GM23338 (cell line): ENCODE results near the gene NFS1.
"Not testable (repeated sequence)": the region's sequence is repeated elsewhere in the genome, so short reads cannot be mapped to it uniquely, and the experiment has no call there.

Experiments
- CREB1 ChIP-seq: fragments of 250-450 bp; sonication (Bioruptor Pico); IDR thresholded peaks from 2 replicates; pipeline ENCODE4 v1.5.0; 2020; ENCODE audit warnings: low read depth, mild to moderate bottlenecking, moderate library complexity
- ETS1 ChIP-seq: IDR thresholded peaks from 2 replicates; pipeline ENCODE4 v1.6.1; 2016; ENCODE audit warnings: antibody characterized with exemption
- EZH2 ChIP-seq: fragments of 200-600 bp; sonication (generic); IDR thresholded peaks from one replicate; pipeline ENCODE4 v1.8.0; 2017; ENCODE audit warnings: antibody characterized with exemption, mild to moderate bottlenecking, low read depth; ENCODE audit not compliant: unreplicated experiment
- EZH2phosphoT487 ChIP-seq: fragments of 200-600 bp; sonication (generic); IDR thresholded peaks from one replicate; pipeline ENCODE4 v1.8.1; 2018; ENCODE audit warnings: antibody characterized with exemption; ENCODE audit not compliant: unreplicated experiment
- JUNB ChIP-seq: IDR thresholded peaks from one replicate; pipeline ENCODE4 v1.6.1; 2016; ENCODE audit warnings: antibody characterized with exemption; ENCODE audit not compliant: unreplicated experiment
- POLR2AphosphoS5 ChIP-seq: IDR thresholded peaks from 2 replicates; pipeline ENCODE4 v1.6.1; 2016; ENCODE audit warnings: antibody characterized with exemption, low read depth
- REST ChIP-seq: IDR thresholded peaks from one replicate; pipeline ENCODE4 v1.6.1; 2018; ENCODE audit warnings: antibody characterized with exemption; ENCODE audit not compliant: unreplicated experiment
- STAT1 ChIP-seq: IDR thresholded peaks from one replicate; pipeline ENCODE4 v1.6.1; 2016; ENCODE audit warnings: antibody characterized with exemption; ENCODE audit not compliant: unreplicated experiment
- ZNF114 ChIP-seq: fragments of 250-450 bp; sonication (Bioruptor Pico); IDR thresholded peaks from 2 replicates; pipeline ENCODE4 v1.5.0; 2020; ENCODE audit warnings: mild to moderate bottlenecking, moderate library complexity
- ZNF331 ChIP-seq: fragments of 250-450 bp; sonication (Bioruptor Pico); IDR thresholded peaks from 2 replicates; pipeline ENCODE4 v1.5.0; 2020; ENCODE audit warnings: low read depth, mild to moderate bottlenecking, moderate library complexity
- TF ChIP-seq, protein P1 (sequence below), 2 experiments: fragments of 200-600 bp in 1 of 2; sonication (generic) in 1 of 2; conservative IDR thresholded peaks; 2 replicates each; pipeline versions ENCODE4 v1.5.1 to v1.6.1; 2016 to 2017; ENCODE audit warnings: antibody characterized with exemption in 2 of 2, low read depth in 2 of 2, mild to moderate bottlenecking in 2 of 2, moderate library complexity in 1 of 2

DNA sequence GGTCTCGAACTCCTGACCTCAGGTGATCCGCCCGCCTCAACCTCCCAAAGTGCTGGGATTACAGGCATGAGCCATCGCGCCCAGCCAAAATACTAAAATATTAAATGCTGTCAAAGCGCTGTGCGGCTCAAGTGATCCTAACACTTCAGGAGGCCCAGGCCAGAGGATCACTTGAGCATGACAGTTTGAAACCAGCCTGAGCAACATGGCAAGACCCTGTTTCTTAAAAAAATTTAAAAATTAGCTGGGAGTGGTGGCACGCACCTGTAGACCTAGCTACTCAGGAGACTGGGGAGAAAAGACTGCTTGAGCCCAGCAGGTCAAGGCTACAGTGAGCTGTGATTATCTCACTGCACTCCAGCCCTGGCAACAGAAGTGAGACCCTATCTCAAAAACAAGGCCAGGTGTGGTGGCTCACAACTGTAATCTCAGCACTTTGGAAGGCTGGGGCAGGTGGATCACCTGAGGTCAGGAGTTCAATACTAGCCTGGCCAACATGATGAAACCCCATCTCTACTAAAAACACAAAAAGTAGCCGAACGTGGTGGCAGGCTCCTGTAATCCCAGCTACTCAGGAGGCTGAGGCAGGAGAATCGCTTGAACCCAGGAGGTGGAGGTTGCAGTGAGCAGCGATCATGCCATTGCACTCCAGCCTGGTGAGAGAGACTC is 24.6 kb upstream of the NFS1 start:
- TF ChIP-seq POLR2AphosphoS5; EZH2; JUNB; REST; EZH2phosphoT487; CREB1 (CRISPR knock-in tag); ZNF114 (CRISPR knock-in tag); ETS1; STAT1; ZNF331 (CRISPR knock-in tag): not testable (repeated sequence)
- TF ChIP-seq, protein P1, sequence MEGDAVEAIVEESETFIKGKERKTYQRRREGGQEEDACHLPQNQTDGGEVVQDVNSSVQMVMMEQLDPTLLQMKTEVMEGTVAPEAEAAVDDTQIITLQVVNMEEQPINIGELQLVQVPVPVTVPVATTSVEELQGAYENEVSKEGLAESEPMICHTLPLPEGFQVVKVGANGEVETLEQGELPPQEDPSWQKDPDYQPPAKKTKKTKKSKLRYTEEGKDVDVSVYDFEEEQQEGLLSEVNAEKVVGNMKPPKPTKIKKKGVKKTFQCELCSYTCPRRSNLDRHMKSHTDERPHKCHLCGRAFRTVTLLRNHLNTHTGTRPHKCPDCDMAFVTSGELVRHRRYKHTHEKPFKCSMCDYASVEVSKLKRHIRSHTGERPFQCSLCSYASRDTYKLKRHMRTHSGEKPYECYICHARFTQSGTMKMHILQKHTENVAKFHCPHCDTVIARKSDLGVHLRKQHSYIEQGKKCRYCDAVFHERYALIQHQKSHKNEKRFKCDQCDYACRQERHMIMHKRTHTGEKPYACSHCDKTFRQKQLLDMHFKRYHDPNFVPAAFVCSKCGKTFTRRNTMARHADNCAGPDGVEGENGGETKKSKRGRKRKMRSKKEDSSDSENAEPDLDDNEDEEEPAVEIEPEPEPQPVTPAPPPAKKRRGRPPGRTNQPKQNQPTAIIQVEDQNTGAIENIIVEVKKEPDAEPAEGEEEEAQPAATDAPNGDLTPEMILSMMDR (conservative IDR thresholded peaks at IDR 0.05; ENCODE audit: low read depth in 2 of 2), result not testable (repeated sequence)
